GM21390 (cell line): ENCODE results near the gene RBM4B.

Experiments used
- ATAC-seq: cut with Tn5 transposase; IDR thresholded peaks from one replicate; pipeline ENCODE4 v1.9.1; 2021; ENCODE audit not compliant: unreplicated experiment

The RBM4B gene

GRCh38 chr11:66616379-66617154 lies 61.1 kb downstream of the RBM4B start, which contains the start of gene RBM14:
Gene RBM14, plus strand, starts transcription at chr11:66616630. Its CDS starts 91 bp downstream, at chr11:66616721.
- ATAC-seq: peak; percentile 85
